Ascending aorta (tissue), 1 donor: ENCODE measurements around the gene OR10J1. TPM values are rescaled to one million over a fixed set of nuclear protein-coding genes. Genes with fewer than 3 reads are reported as not detected.

Experiments
- total RNA-seq: library from RNA; depleted of rRNA; stranded (reverse); fragments of >200 nt; gene quantifications from one replicate; pipeline ENCODE4 v1.1.0, GENCODE V29; 2016

The OR10J1 gene
- total RNA-seq, 1 donor from 2014 or later: not detected

Other genes starting within 250 kb of the OR10J1 start
- 642 TPM for gene ACKR1, start 234.8 kb upstream of the OR10J1 start, total RNA-seq
- not detected for gene FCER1A, start 137.4 kb upstream of the OR10J1 start, total RNA-seq
- gene OR10J4, start 7.5 kb upstream of the OR10J1 start, total RNA-seq: not detected
- gene OR10J5, start 96.3 kb downstream of the OR10J1 start, total RNA-seq: not detected
- gene APCS, start 148.1 kb downstream of the OR10J1 start, total RNA-seq: not detected